ENCODE measurements around the gene NCOA5.

NCOA5 gene

GRCh38 chr20:46037036-46037435, 52.7 kb downstream of the NCOA5 start:
- no peak for DNase-seq (ENCODE audit: low read depth)

GRCh38 chr20:46036370-46036769, 53.4 kb downstream of the NCOA5 start:
- DNase-seq (ENCODE audit: low read depth), result no peak

- no peak for DNase-seq (ENCODE audit: low read depth)
Observed at GRCh38 chr20:46035713-46036112, 54.0 kb downstream of the NCOA5 start.

GRCh38 chr20:46035253-46035652, 54.5 kb downstream of the NCOA5 start:
- no peak for DNase-seq (ENCODE audit: low read depth)

- no peak for DNase-seq (ENCODE audit: low read depth)
Observed at GRCh38 chr20:46034039-46034438, 55.7 kb downstream of the NCOA5 start.

- DNase-seq (ENCODE audit: low read depth), result no peak
Observed at GRCh38 chr20:46031701-46032254, 58.0 kb downstream of the NCOA5 start.

- no peak for DNase-seq (ENCODE audit: low read depth)
Observed at GRCh38 chr20:46031014-46031569, 58.7 kb downstream of the NCOA5 start.

- DNase-seq (ENCODE audit: low read depth), result no peak
Observed at GRCh38 chr20:46030284-46031013, 59.3 kb downstream of the NCOA5 start.

- DNase-seq (ENCODE audit: low read depth), result no peak
Observed at GRCh38 chr20:46028772-46029371, 60.9 kb downstream of the NCOA5 start, which contains the start of gene SLC12A5. SLC12A5 (plus strand) TSS chr20:46029215; CDS start chr20:46029345, 130 bp downstream.

GRCh38 chr20:46028110-46028509, 61.7 kb downstream of the NCOA5 start:
- no peak for DNase-seq (ENCODE audit: low read depth)

GRCh38 chr20:46027245-46027853, 62.4 kb downstream of the NCOA5 start:
- DNase-seq (ENCODE audit: low read depth), result peak; percentile 16

GRCh38 chr20:46025376-46025783, 64.4 kb downstream of the NCOA5 start:
- no peak for DNase-seq (ENCODE audit: low read depth)

- DNase-seq (ENCODE audit: low read depth), result no peak
Observed at GRCh38 chr20:46023999-46024398, 65.8 kb downstream of the NCOA5 start.

- DNase-seq (ENCODE audit: low read depth), result no peak
Observed at GRCh38 chr20:46023148-46023484, 66.6 kb downstream of the NCOA5 start.

GRCh38 chr20:46022411-46023147, 67.2 kb downstream of the NCOA5 start:
- DNase-seq (ENCODE audit: low read depth), result no peak

GRCh38 chr20:46021361-46022359, 68.1 kb downstream of the NCOA5 start:
- DNase-seq (ENCODE audit: low read depth), result no peak

- DNase-seq (ENCODE audit: low read depth), result no peak
Observed at GRCh38 chr20:46020555-46020954, 69.2 kb downstream of the NCOA5 start.

GRCh38 chr20:46018611-46019010, 71.2 kb downstream of the NCOA5 start:
- no peak for DNase-seq (ENCODE audit: low read depth)

- DNase-seq (ENCODE audit: low read depth), result no peak
Observed at GRCh38 chr20:46018112-46018511, 71.7 kb downstream of the NCOA5 start.

- no peak for DNase-seq (ENCODE audit: low read depth)
Observed at GRCh38 chr20:46017272-46017671, 72.5 kb downstream of the NCOA5 start.
